Measurements from ENCODE around the gene OPN3.

The OPN3 gene

GRCh38 chr1:241551759-241552638 is 88.2 kb downstream of the OPN3 start:
- in situ Hi-C loops (cut with MboI; ENCODE audit: low pct_unique_long_range_greater_than_20kb, low sequenced_read_pairs): no loop called here

GRCh38 chr1:241550318-241550717 is 89.9 kb downstream of the OPN3 start:
- DNase-seq: no peak
- in situ Hi-C loops (cut with MboI; ENCODE audit: low pct_unique_long_range_greater_than_20kb, low sequenced_read_pairs): no loop called here

More at GRCh38 chr1:241551759-241552638, 88.2 kb downstream of the OPN3 start:
- peak; percentile 94 for DNase-seq

GRCh38 chr1:241548008-241548407 is 92.2 kb downstream of the OPN3 start:
- in situ Hi-C loops (cut with MboI; ENCODE audit: low pct_unique_long_range_greater_than_20kb, low sequenced_read_pairs): loop anchor here (25.0 kb wide), 1 partner anchor 289 kb away; the partner anchor contains the start of gene EXO1
- DNase-seq: no peak
